CD4-positive, alpha-beta T cell (primary cell): ENCODE results near the gene C3orf52. TPM values are rescaled to one million over a fixed set of nuclear protein-coding genes. Genes with fewer than 3 reads are reported as not detected.

Source experiments
- ATAC-seq: fragments of 200-7000 bp; cut with Tn5 transposase; one replicate; pipeline ENCODE4 v1.10.0; 2022; ENCODE audit warnings: mild to moderate bottlenecking; ENCODE audit not compliant: poor library complexity
- CTCF ChIA-PET: fragments of 350-600 bp; sonication (Branson Sonifier 250); formaldehyde crosslinking; loops from one replicate; lab custom pipeline; 2021; ENCODE audit warnings: antibody characterized with exemption, inconsistent platforms; lab: Charles Lee
- POLR2A ChIA-PET: fragments of 350-600 bp; sonication (Branson Sonifier 250); formaldehyde crosslinking; loops from one replicate; lab custom pipeline; 2021; ENCODE audit warnings: antibody characterized with exemption, inconsistent platforms; lab: Charles Lee
- DNase-seq, 14 experiments: peaks; one replicate each; pipeline ENCODE4 v3.0.0-alpha.2; 2013 to 2020; ENCODE audit warnings: mixed read lengths in 2 of 14
- H3K27ac ChIP-seq, 2 donors: one replicate each; pipeline versions ENCODE4 v1.5.1 to v1.7.0; 2013; ENCODE audit warnings: low read length in 2 of 2, low read depth in 1 of 2, mild to moderate bottlenecking in 1 of 2
- H3K27me3 ChIP-seq, 2 experiments: 1 replicate in 1 of 2; 2 replicates in 1 of 2; pipeline versions ENCODE4 v1.6.1 to v1.7.0; 2013; ENCODE audit warnings: low read length in 2 of 2, control low read depth in 1 of 2, mild to moderate bottlenecking in 1 of 2, moderate library complexity in 1 of 2; ENCODE audit not compliant: insufficient read depth in 2 of 2, control insufficient read depth in 1 of 2
- H3K36me3 ChIP-seq: one replicate; pipeline ENCODE4 v1.6.1; 2013; ENCODE audit warnings: low read length, control low read depth; ENCODE audit not compliant: insufficient read depth
- H3K4me1 ChIP-seq: one replicate; pipeline ENCODE4 v1.6.1; 2013; ENCODE audit warnings: low read length, control low read depth; ENCODE audit not compliant: insufficient read depth
- H3K4me3 ChIP-seq: one replicate; pipeline ENCODE4 v1.5.1; 2013; ENCODE audit warnings: mild to moderate bottlenecking, low read length, moderate library complexity
- H3K9me3 ChIP-seq, 2 experiments: 1 replicate in 1 of 2; 2 replicates in 1 of 2; pipeline versions ENCODE4 v1.6.1 to v1.7.0; 2013; ENCODE audit warnings: low read length in 2 of 2, mild to moderate bottlenecking in 2 of 2, control low read depth in 1 of 2, moderate library complexity in 1 of 2; ENCODE audit not compliant: control insufficient read depth in 1 of 2, insufficient read depth in 1 of 2
- H3K27ac Mint-ChIP-seq: one replicate; pipeline ENCODE4 v1.8.0; 2020; ENCODE audit warnings: mixed read lengths
- H3K27me3 Mint-ChIP-seq: one replicate; pipeline ENCODE4 v1.8.0; 2021; ENCODE audit warnings: mixed read lengths
- H3K36me3 Mint-ChIP-seq: one replicate; pipeline ENCODE4 v1.8.0; 2021; ENCODE audit warnings: low read depth, mixed read lengths
- H3K4me1 Mint-ChIP-seq: one replicate; pipeline ENCODE4 v1.8.0; 2021; ENCODE audit warnings: low read depth, mixed read lengths
- H3K4me3 Mint-ChIP-seq: one replicate; pipeline ENCODE4 v1.8.0; 2020; ENCODE audit warnings: mild to moderate bottlenecking, mixed read lengths
- H3K9me3 Mint-ChIP-seq: one replicate; pipeline ENCODE4 v1.8.0; 2020; ENCODE audit warnings: mixed read lengths
- CTCF ChIP-seq: fragments of 200-600 bp; IDR thresholded peaks from one replicate; pipeline ENCODE4 v1.8.0; 2022; ENCODE audit warnings: antibody characterized with exemption, mild to moderate bottlenecking
- intact Hi-C, 2 experiments: fragments of 100-400 bp; cut with DNase I in 1 of 2; cut with micrococcal nuclease in 1 of 2; formaldehyde crosslinking; loops; one replicate each; pipeline versions ENCODE4 v1.15.1 to v1.9.0; 2023 to 2025; cut with DNase I, micrococcal nuclease
- total RNA-seq, 174 experiments: library from RNA in 2 of 174; stranded (reverse) in 2 of 174; gene quantifications; one replicate each; pipeline ENCODE4 v1.2.3 and lab custom pipeline; 2021 to 2026

Gene C3orf52
- total RNA-seq, 2 experiments from 2014 or later = 1.6 to 2.7 TPM

GRCh38 chr3:112111785-112112402 lies 25.7 kb downstream of the C3orf52 start:
- Mint-ChIP-seq H3K9me3 (no peaks in the 10 kb centered on the region), H3K27me3 (no peaks in the 10 kb centered on the region), H3K36me3 (peaks cover 10% of the 10 kb centered on the region), H3K4me3 (no peak overlapping the region), H3K27ac (no peak overlapping the region), H3K4me1 (peaks cover 14% of the 10 kb centered on the region)
- Histone ChIP-seq H3K27ac (no peak overlapping the region), H3K4me3 (no peak overlapping the region), H3K4me1 (peaks cover 4% of the 10 kb centered on the region), H3K9me3 (no peaks in the 10 kb centered on the region), H3K36me3 (no peaks in the 10 kb centered on the region), H3K27me3 (no peaks in the 10 kb centered on the region)
- TF ChIP-seq CTCF = peak; percentile 91
- intact Hi-C loops = loop anchor here (1.0 to 5.0 kb wide), 8 partner anchors 25 to 419 kb away; partner anchors contain the start of gene SLC9C1 (in 1 of the 2)
- DNase-seq (peak; percentile 40 to 86 (median 54)), ATAC-seq (peak; percentile 98)
- POLR2A ChIA-PET = interaction anchor here (0.5 to 1.4 kb wide), 13 partner anchors 8 to 450 kb away, joined by 3 to 9 read pairs (median 3); partner anchors contain the start of genes ATG3 and SLC35A5
- CTCF ChIA-PET = interaction anchor here (0.5 to 1.6 kb wide), 23 partner anchors 8 to 408 kb away, joined by 3 to 15 read pairs (median 4); partner anchors contain the start of gene SLC9C1

- peaks cover 39% of the 10 kb centered on the region for H3K4me1 Mint-ChIP-seq
- Histone ChIP-seq H3K4me3 (no peak overlapping the region), H3K4me1 (peaks cover 6% of the 10 kb centered on the region), H3K27ac (no peak overlapping the region), H3K36me3 (no peaks in the 10 kb centered on the region), H3K27me3 (no peaks in the 10 kb centered on the region), H3K9me3 (no peaks in the 10 kb centered on the region)
- no peaks in the 10 kb centered on the region for H3K9me3 Mint-ChIP-seq
- intact Hi-C loops = loop anchor here in 1 of 2 experiments (5.0 kb wide), 1 partner anchor 178 kb away; the partner anchor contains the start of gene SLC9C1
- no peak for TF ChIP-seq CTCF
- peaks cover 6% of the 10 kb centered on the region for H3K36me3 Mint-ChIP-seq
- H3K4me3 Mint-ChIP-seq = no peak overlapping the region
- ChIA-PET POLR2A (interaction anchor here (1.2 kb wide), 1 partner anchor 14 kb away, joined by 3 read pairs; no protein-coding TSS in a partner anchor), CTCF (no interaction called here)
- no peaks in the 10 kb centered on the region for H3K27me3 Mint-ChIP-seq
- ATAC-seq (no peak), DNase-seq (no peak)
- no peak overlapping the region for H3K27ac Mint-ChIP-seq
These were observed 28.5 kb downstream of the C3orf52 start for GRCh38 chr3:112114576-112115160.

- Mint-ChIP-seq H3K27me3 (no peaks in the 10 kb centered on the region), H3K9me3 (no peaks in the 10 kb centered on the region), H3K27ac (no peak overlapping the region), H3K4me3 (no peak overlapping the region), H3K4me1 (peaks cover 45% of the 10 kb centered on the region), H3K36me3 (peaks cover 5% of the 10 kb centered on the region)
- TF ChIP-seq CTCF = no peak
- Histone ChIP-seq H3K9me3 (no peaks in the 10 kb centered on the region), H3K4me1 (peaks cover 11% of the 10 kb centered on the region), H3K36me3 (no peaks in the 10 kb centered on the region), H3K27me3 (no peaks in the 10 kb centered on the region), H3K27ac (no peak overlapping the region), H3K4me3 (no peak overlapping the region)
- intact Hi-C loops = no loop called here
- no peak for ATAC-seq
- POLR2A ChIA-PET = interaction anchor here (1.2 kb wide), 1 partner anchor 13 kb away, joined by 3 read pairs; no protein-coding TSS in a partner anchor
- DNase-seq = no peak
- CTCF ChIA-PET = no interaction called here
These were observed 29.1 kb downstream of the C3orf52 start for GRCh38 chr3:112115161-112115739.
